K562 (cell line): ENCODE results near the gene CCDC78. TPM values are rescaled to one million over a fixed set of nuclear protein-coding genes. Genes with fewer than 3 reads are reported as not detected.

Experiments
- ELF4 ChIP-seq: fragments of 450-650 bp; formaldehyde crosslinking; IDR thresholded peaks from 2 replicates; pipeline ENCODE4 v1.4.0; 2022; ENCODE audit warnings: missing genetic modification characterization
- ETV1 ChIP-seq: fragments of 450-650 bp; conservative IDR thresholded peaks from 2 replicates; pipeline ENCODE4 v1.6.1; 2016; ENCODE audit warnings: missing genetic modification characterization, control low read depth, low read depth, missing compliant biosample characterization
- ETV5 ChIP-seq: sonication (generic); formaldehyde crosslinking; IDR thresholded peaks from 2 replicates; pipeline ENCODE4 v1.4.0; 2020; ENCODE audit warnings: low read depth, mild to moderate bottlenecking, missing genetic modification reagents
- HDAC2 ChIP-seq: fragments of 450-650 bp; IDR thresholded peaks from 2 replicates; pipeline ENCODE4 v1.6.1; 2016; ENCODE audit warnings: mild to moderate bottlenecking
- L3MBTL2 ChIP-seq: fragments of 450-650 bp; IDR thresholded peaks from 2 replicates; pipeline ENCODE4 v1.6.1; 2016; ENCODE audit warnings: mild to moderate bottlenecking, moderate library complexity
- MTA2 ChIP-seq: fragments of 450-650 bp; IDR thresholded peaks from 2 replicates; pipeline ENCODE4 v1.6.1; 2016; ENCODE audit warnings: low read depth
- PHF8 ChIP-seq: fragments of 200-600 bp; sonication (generic); IDR thresholded peaks from 2 replicates; pipeline ENCODE4 v1.6.1; 2012; ENCODE audit warnings: mixed run types, mild to moderate bottlenecking, inconsistent platforms, low read length, moderate library complexity, borderline replicate concordance
- SP1 ChIP-seq: sonication (generic); formaldehyde crosslinking; IDR thresholded peaks from 2 replicates; pipeline ENCODE4 v1.8.1; 2022; ENCODE audit warnings: mild to moderate bottlenecking, missing genetic modification reagents
- TFAM ChIP-seq: fragments of 250-450 bp; sonication (Bioruptor Pico); conservative IDR thresholded peaks from 2 replicates; pipeline ENCODE4 v1.5.0; 2021; ENCODE audit warnings: mild to moderate bottlenecking, moderate library complexity
- ZNF431 ChIP-seq: sonication (generic); formaldehyde crosslinking; IDR thresholded peaks from 2 replicates; pipeline ENCODE4 v1.8.0; 2022; ENCODE audit warnings: mild to moderate bottlenecking, missing genetic modification reagents
- ZNF586 ChIP-seq: fragments of 450-650 bp; formaldehyde crosslinking; conservative IDR thresholded peaks from 2 replicates; pipeline ENCODE4 v1.4.0; 2020; ENCODE audit warnings: mild to moderate bottlenecking, moderate library complexity
- ZNF76 ChIP-seq: fragments of 250-450 bp; sonication (Bioruptor Pico); IDR thresholded peaks from 2 replicates; pipeline ENCODE4 v1.4.0; 2020; ENCODE audit warnings: mild to moderate bottlenecking, moderate library complexity, borderline replicate concordance
- polyA plus RNA-seq, 8 experiments: library from polyadenylated mRNA; depleted of rRNA in 4 of 8; stranded (reverse) in 5 of 8; unstranded in 3 of 8; fragments of >200 nt; fragmentation: Nextera tagmentation in 2 of 8; fragmentation: Illumina TruSeq in 1 of 8; extraction: Ambion mirVana in 2 of 8; extraction: Trizol in 1 of 8; gene quantifications; 2 replicates each; pipeline versions ENCODE4 v1.2.1 to v1.2.3, GENCODE V29; 2011 to 2014; ENCODE audit warnings: inconsistent platforms in 1 of 8, missing spikeins in 1 of 8
- total RNA-seq, 7 experiments: library from RNA; depleted of rRNA in 6 of 7; stranded (reverse); fragments of >200 nt in 6 of 7; fragmentation: Illumina TruSeq in 2 of 7; extraction: Trizol in 2 of 7; gene quantifications; 2 replicates each; pipeline versions ENCODE4 v1.2.1 to v1.2.3, GENCODE V29; 2011 to 2021; ENCODE audit warnings: low replicate concordance in 1 of 7
- TF ChIP-seq, protein P1 (sequence below), 2 experiments: fragments of 250-450 bp in 1 of 2; fragments of 450-650 bp in 1 of 2; sonication (Bioruptor Pico) in 1 of 2; IDR thresholded peaks; 2 replicates each; pipeline versions ENCODE4 v1.6.1 to v1.8.0; 2016 to 2021; ENCODE audit warnings: mild to moderate bottlenecking in 2 of 2, moderate library complexity in 2 of 2, missing compliant biosample characterization in 1 of 2, missing genetic modification characterization in 1 of 2
- TF ChIP-seq, protein P2 (sequence below): fragments of 250-450 bp; sonication (Bioruptor Pico); IDR thresholded peaks from 2 replicates; pipeline ENCODE4 v1.5.0; 2021; ENCODE audit warnings: mild to moderate bottlenecking, moderate library complexity
- TF ChIP-seq, protein P3 (sequence below): fragments of 450-650 bp; IDR thresholded peaks from 2 replicates; pipeline ENCODE4 v1.6.1; 2014; ENCODE audit warnings: low read depth, mild to moderate bottlenecking, moderate library complexity, borderline replicate concordance
- TF ChIP-seq, protein P4 (sequence below): sonication (generic); formaldehyde crosslinking; IDR thresholded peaks from 2 replicates; pipeline ENCODE4 v1.8.0; 2022; ENCODE audit warnings: mild to moderate bottlenecking, missing genetic modification reagents
- TF ChIP-seq, protein P5 (sequence below), 2 experiments: IDR thresholded peaks; 2 replicates each; pipeline ENCODE4 v1.6.1; 2012; ENCODE audit warnings: improper control_type of control experiment in 2 of 2, low read depth in 2 of 2, low read length in 2 of 2, borderline replicate concordance in 1 of 2

The CCDC78 gene
- total and polyA plus RNA-seq, 9 of the 15 experiments (the other 6 are each of a cell fraction or from before 2014, with no cell fraction given) = 0.24 to 17.7 (median 2.9) TPM

DNA sequence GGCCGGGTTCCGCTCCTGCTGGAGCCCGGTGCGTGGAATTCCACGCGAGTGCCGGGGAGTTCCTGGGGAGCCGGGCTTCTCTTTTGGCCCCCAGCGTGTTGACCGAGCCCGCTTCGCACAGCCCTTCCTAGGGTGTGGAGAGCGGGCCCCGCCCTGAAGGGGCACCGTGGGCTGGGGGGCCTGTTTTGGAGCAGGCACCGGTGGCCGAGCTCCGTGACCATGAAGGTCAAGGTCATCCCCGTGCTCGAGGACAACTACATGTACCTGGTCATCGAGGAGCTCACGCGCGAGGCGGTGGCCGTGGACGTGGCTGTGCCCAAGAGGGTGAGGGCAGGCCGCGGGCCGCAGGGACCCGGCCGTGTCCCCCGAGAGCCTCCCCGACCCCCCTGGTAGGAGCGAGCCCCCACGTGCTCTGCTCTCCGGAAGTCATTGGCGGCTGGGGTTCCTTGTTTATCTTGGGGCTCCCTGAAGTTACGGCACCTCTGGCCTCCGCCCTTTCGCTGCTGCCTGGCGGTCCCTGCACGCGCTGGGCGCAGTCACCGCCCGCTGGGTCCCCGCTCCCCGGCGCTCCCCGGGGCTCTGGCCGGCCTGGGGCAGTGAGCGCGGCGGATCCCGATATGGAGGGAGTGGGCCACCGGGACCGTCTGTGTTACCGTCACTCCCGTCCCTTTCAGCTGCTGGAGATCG is 1.2 kb upstream of the CCDC78 start (continued):
- TF ChIP-seq ZNF586 (CRISPR knock-in tag) = no peak
- no peak for TF ChIP-seq ELF4 (CRISPR knock-in tag)
- no peak for TF ChIP-seq ZNF431 (CRISPR knock-in tag)
- TF ChIP-seq, protein P1, sequence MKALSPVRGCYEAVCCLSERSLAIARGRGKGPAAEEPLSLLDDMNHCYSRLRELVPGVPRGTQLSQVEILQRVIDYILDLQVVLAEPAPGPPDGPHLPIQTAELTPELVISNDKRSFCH (CRISPR knock-in tag; IDR thresholded peaks at IDR 0.05) = no peak
- TF ChIP-seq, protein P1 (tag; IDR thresholded peaks at IDR 0.05) = peak; percentile 75; the same call in 1 of the 2 replicates
- no peak for TF ChIP-seq TFAM (CRISPR knock-in tag)
- TF ChIP-seq, protein P2, sequence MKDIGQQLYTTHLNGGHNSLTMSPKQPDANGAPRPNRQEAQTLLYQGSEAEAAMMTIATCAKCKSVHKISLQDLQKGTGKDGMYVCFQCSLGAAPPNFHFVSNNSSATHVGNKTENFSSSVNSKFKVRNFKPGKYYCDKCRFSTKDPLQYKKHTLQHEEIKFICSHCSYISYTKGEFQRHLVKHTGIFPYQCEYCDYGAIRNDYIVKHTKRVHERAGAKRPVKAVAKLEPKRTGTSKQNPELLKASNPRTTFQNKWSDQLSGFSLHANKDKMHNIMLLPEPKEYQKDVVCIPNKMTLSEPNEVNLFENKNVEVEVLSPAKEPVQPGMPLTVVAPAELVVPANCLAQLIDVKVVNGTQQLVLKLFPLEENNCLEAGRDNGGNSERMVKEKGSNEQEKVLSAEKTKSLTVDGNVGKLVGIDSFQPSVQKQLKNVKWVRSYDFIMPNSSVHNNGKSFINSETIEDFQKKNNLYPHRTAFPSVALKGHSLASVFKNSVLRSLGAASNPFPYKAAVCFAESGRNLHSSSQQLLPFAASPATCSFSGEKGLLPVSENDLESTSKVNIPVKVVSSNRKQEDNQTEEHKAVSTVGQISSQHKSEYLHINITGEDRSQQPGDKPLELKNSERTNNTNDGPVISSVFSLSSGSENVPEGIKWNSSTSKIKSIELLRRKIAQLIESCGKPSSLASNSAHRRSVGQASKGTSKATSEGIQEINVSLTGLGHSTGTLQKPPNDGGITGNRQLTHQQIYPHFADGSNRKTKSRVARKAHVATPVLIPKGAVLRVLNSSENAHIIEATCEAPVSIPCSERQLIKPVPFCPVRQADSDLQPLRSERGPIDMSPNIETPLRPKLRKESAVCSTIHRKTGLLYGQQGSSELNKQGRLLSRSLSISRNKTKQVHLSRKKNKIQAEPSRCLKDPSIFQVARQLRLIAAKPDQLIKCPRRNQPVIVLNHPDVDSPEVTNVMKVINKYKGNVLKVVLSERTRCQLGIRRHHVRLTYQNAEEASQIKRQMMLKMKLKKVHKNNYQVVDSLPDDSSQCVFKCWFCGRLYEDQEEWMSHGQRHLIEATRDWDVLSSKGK = no peak
- TF ChIP-seq, protein P3, sequence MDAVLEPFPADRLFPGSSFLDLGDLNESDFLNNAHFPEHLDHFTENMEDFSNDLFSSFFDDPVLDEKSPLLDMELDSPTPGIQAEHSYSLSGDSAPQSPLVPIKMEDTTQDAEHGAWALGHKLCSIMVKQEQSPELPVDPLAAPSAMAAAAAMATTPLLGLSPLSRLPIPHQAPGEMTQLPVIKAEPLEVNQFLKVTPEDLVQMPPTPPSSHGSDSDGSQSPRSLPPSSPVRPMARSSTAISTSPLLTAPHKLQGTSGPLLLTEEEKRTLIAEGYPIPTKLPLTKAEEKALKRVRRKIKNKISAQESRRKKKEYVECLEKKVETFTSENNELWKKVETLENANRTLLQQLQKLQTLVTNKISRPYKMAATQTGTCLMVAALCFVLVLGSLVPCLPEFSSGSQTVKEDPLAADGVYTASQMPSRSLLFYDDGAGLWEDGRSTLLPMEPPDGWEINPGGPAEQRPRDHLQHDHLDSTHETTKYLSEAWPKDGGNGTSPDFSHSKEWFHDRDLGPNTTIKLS = no peak
- peak; percentile 63; the same call in 1 of the 2 replicates for TF ChIP-seq ETV5 (CRISPR knock-in tag)
- peak; percentile 50; the same call in 1 of the 2 replicates for TF ChIP-seq PHF8
- peak; percentile 40; the same call in 1 of the 2 replicates for TF ChIP-seq ETV1 (tag)
- 0 out of 2 replicates have a peak, but pooled peaks have one; percentile 10 for TF ChIP-seq SP1
- TF ChIP-seq L3MBTL2 = peak; percentile 9
- 0 out of 2 replicates have a peak, but pooled peaks have one; percentile 42 for TF ChIP-seq HDAC2
- TF ChIP-seq, protein P4, sequence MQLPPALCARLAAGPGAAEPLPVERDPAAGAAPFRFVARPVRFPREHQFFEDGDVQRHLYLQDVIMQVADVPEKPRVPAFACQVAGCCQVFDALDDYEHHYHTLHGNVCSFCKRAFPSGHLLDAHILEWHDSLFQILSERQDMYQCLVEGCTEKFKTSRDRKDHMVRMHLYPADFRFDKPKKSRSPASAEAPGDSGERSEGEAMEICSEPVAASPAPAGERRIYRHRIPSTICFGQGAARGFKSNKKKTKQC (CRISPR knock-in tag) = 0 out of 2 replicates have a peak, but pooled peaks have one; percentile 9
- no peak for TF ChIP-seq ZNF76 (CRISPR knock-in tag)
- TF ChIP-seq, protein P5, sequence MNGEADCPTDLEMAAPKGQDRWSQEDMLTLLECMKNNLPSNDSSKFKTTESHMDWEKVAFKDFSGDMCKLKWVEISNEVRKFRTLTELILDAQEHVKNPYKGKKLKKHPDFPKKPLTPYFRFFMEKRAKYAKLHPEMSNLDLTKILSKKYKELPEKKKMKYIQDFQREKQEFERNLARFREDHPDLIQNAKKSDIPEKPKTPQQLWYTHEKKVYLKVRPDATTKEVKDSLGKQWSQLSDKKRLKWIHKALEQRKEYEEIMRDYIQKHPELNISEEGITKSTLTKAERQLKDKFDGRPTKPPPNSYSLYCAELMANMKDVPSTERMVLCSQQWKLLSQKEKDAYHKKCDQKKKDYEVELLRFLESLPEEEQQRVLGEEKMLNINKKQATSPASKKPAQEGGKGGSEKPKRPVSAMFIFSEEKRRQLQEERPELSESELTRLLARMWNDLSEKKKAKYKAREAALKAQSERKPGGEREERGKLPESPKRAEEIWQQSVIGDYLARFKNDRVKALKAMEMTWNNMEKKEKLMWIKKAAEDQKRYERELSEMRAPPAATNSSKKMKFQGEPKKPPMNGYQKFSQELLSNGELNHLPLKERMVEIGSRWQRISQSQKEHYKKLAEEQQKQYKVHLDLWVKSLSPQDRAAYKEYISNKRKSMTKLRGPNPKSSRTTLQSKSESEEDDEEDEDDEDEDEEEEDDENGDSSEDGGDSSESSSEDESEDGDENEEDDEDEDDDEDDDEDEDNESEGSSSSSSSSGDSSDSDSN (IDR thresholded peaks at IDR 0.05; ENCODE audit: borderline replicate concordance in 1 of 2, low read depth in 2 of 2, low read length in 2 of 2) = 0 out of 4 replicates have a peak, but pooled peaks have one; percentile 11 to 16
- TF ChIP-seq MTA2 = 0 out of 2 replicates have a peak, but pooled peaks have one; percentile 29
